Tibial nerve (tissue), 4 donors: ENCODE results near the gene CDH12. TPM values are rescaled to one million over a fixed set of nuclear protein-coding genes. Genes with fewer than 3 reads are reported as not detected.
"Not testable (repeated sequence)": the region's sequence is repeated elsewhere in the genome, so short reads cannot be mapped to it uniquely, and the experiment has no call there.

ENCODE experiments used
- DNase-seq, 2 donors: peaks; one replicate each; pipeline ENCODE4 v3.0.0-alpha.2; 2019; ENCODE audit warnings: low spot score in 2 of 2
- H3K27ac ChIP-seq, 4 donors: fragments of 200-600 bp; sonication (generic) in 3 of 4; one replicate each; pipeline ENCODE4 v1.5.1; 2017 to 2019; ENCODE audit warnings: mild to moderate bottlenecking in 1 of 4
- H3K27me3 ChIP-seq, 2 donors: fragments of 200-600 bp; sonication (generic) in 1 of 2; one replicate each; pipeline versions ENCODE4 v1.5.1 to v1.6.0; 2017 to 2019
- H3K36me3 ChIP-seq, 3 donors: fragments of 200-600 bp; sonication (generic); one replicate each; pipeline ENCODE4 v1.5.1; 2018 to 2019
- H3K4me1 ChIP-seq, 4 donors: fragments of 200-600 bp; sonication (generic) in 3 of 4; one replicate each; pipeline ENCODE4 v1.5.1; 2017 to 2019
- H3K4me3 ChIP-seq, 4 donors: fragments of 200-600 bp; sonication (generic) in 3 of 4; one replicate each; pipeline ENCODE4 v1.5.1; 2017 to 2019; ENCODE audit warnings: mild to moderate bottlenecking in 1 of 4, moderate library complexity in 1 of 4
- H3K9me3 ChIP-seq, 4 donors: fragments of 200-600 bp; sonication (generic) in 3 of 4; one replicate each; pipeline ENCODE4 v1.5.1; 2017 to 2019
- CTCF ChIP-seq, 5 experiments: fragments of 200-600 bp in 3 of 5; fragments of 450-650 bp in 2 of 5; sonication (generic) in 3 of 5; IDR thresholded peaks; one replicate each; pipeline ENCODE4 v1.5.1; 2016 to 2019; ENCODE audit warnings: antibody characterized with exemption in 5 of 5, mild to moderate bottlenecking in 3 of 5, moderate library complexity in 2 of 5
- EP300 ChIP-seq, 2 donors: sonication (generic); formaldehyde crosslinking; IDR thresholded peaks; one replicate each; pipeline ENCODE4 v1.6.1; 2017; ENCODE audit warnings: antibody characterized with exemption in 2 of 2, mild to moderate bottlenecking in 1 of 2
- POLR2A ChIP-seq, 2 donors: fragments of 450-650 bp; IDR thresholded peaks; one replicate each; pipeline ENCODE4 v1.6.1; 2017; ENCODE audit warnings: antibody characterized with exemption in 2 of 2, mild to moderate bottlenecking in 2 of 2, moderate library complexity in 2 of 2
- WGBS, 2 donors: methylation state at CpG; one replicate each; pipeline ENCODE4 v1.1.5; 2018; 5-methylcytosine and 5-hydroxymethylcytosine counted together
- total RNA-seq, 4 donors: library from RNA; depleted of rRNA; stranded (reverse); fragments of >200 nt; gene quantifications; one replicate each; pipeline ENCODE4 v1.1.0, GENCODE V29; 2016

CDH12 gene
- total RNA-seq, 4 donors from 2014 or later = 0.30 TPM; not detected in 3

- Histone ChIP-seq H3K27me3 (no peaks in the 10 kb centered on the region), H3K4me3 (no peak overlapping the region), H3K9me3 (no peaks in the 10 kb centered on the region), H3K4me1 (no peaks in the 10 kb centered on the region), H3K27ac (no peak overlapping the region), H3K36me3 (no peaks in the 10 kb centered on the region)
- WGBS, 2 donors = 82 to 85% methylated on average over 7 of the region's 7 CpGs
- DNase-seq = no peak
- no peak for TF ChIP-seq EP300 (IDR thresholded peaks at IDR 0.05)
- TF ChIP-seq CTCF (IDR thresholded peaks at IDR 0.05) = no peak
- no peak for TF ChIP-seq POLR2A (IDR thresholded peaks at IDR 0.05)
These were observed 603.9 kb downstream of the CDH12 start for GRCh38 chr5:22249209-22249729.

DNA sequence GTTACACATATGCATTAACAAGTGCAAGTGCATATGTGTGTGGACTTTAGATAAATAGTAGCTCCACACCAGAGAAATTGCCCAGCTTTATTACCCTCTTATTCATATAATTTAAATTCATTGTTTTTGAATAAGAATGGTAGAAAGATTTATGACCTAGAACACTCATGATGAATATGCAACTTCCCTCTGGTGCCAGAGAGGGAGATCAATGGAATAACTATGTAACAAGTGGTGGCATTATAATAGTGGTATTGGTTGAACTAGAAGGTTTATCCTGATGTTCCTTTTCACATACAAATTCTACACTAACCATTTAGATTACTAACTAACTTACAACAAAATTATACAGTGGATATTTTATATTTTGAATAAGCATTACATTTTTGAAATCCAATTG lies 607.4 kb downstream of the CDH12 start:
- H3K9me3 ChIP-seq = no peaks in the 10 kb centered on the region
- H3K27me3 ChIP-seq = no peaks in the 10 kb centered on the region
- H3K4me1 ChIP-seq = no peaks in the 10 kb centered on the region
- H3K4me3 ChIP-seq = no peak overlapping the region
- no peaks in the 10 kb centered on the region for H3K36me3 ChIP-seq
- H3K27ac ChIP-seq = no peak overlapping the region
- TF ChIP-seq POLR2A (IDR thresholded peaks at IDR 0.05) = no peak
- DNase-seq = no peak

DNA sequence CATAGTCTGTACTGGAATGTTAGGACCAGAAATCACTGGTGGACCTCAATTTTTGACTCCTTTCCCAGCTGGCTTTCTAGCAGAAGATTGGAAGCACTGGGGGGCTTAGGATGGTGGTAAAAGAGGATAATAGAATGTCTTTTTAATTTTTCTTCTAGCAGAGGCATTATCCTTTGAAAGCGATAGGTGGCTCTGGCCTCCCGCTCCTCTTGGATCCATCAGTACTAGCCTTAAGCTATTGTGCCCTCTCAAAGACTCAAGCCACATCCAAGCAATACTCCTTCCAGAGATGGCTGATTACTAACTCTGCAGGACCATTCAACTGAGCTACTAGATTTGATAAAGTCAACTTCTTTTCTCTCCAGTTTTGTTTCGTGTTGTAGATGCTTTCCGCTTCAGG lies 610.6 kb downstream of the CDH12 start:
- H3K4me1 ChIP-seq = no peaks in the 10 kb centered on the region

DNA sequence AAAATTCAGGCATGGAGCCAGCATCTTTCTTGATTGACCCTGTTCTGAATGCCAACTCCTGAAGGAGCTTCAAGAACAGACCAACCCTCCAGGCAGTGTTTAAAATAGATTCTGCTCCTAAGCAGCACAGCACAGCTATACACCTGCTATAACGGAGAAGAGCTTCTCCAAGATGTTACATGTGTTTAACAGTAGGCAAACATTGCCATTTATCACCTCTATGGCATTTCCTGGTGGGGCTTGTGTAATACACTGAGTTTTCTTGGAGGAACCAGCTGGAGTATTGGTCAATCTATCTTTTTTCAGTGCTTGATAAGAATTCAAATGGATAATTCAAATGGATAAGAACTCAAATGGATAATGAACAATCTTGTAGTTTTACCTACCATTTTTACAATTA lies 615.1 kb downstream of the CDH12 start:
- Histone ChIP-seq H3K27ac (no peak overlapping the region), H3K4me1 (no peaks in the 10 kb centered on the region), H3K4me3 (no peak overlapping the region), H3K27me3 (no peaks in the 10 kb centered on the region), H3K36me3 (no peaks in the 10 kb centered on the region), H3K9me3 (no peaks in the 10 kb centered on the region)
- DNase-seq = no peak
- no peak for TF ChIP-seq EP300 (IDR thresholded peaks at IDR 0.05)
- no peak for TF ChIP-seq POLR2A (IDR thresholded peaks at IDR 0.05)
- TF ChIP-seq CTCF (IDR thresholded peaks at IDR 0.05) = no peak
- 73 to 93% methylated on average over 1 of the region's 1 CpG for WGBS, 2 donors

More for the DNA sequence above, 610.6 kb downstream of the CDH12 start:
- no peak for DNase-seq
- Histone ChIP-seq H3K27me3 (no peaks in the 10 kb centered on the region), H3K27ac (no peak overlapping the region), H3K36me3 (no peaks in the 10 kb centered on the region), H3K9me3 (no peaks in the 10 kb centered on the region), H3K4me3 (no peak overlapping the region)
- TF ChIP-seq CTCF (IDR thresholded peaks at IDR 0.05) (no peak), EP300 (IDR thresholded peaks at IDR 0.05) (no peak), POLR2A (IDR thresholded peaks at IDR 0.05) (no peak)
- 81 to 85% methylated on average over 4 of the region's 4 CpGs for WGBS, 2 donors

- no peaks in the 10 kb centered on the region for H3K4me1 ChIP-seq
- H3K9me3 ChIP-seq = no peaks in the 10 kb centered on the region
- TF ChIP-seq EP300 (IDR thresholded peaks at IDR 0.05) = no peak
- TF ChIP-seq CTCF (IDR thresholded peaks at IDR 0.05) = no peak
- TF ChIP-seq POLR2A (IDR thresholded peaks at IDR 0.05) = no peak
- no peaks in the 10 kb centered on the region for H3K27me3 ChIP-seq
- WGBS, 2 donors = 86% methylated on average over 2 of the region's 2 CpGs
- H3K4me3 ChIP-seq = no peak overlapping the region
- H3K27ac ChIP-seq = no peak overlapping the region
- DNase-seq = no peak
- H3K36me3 ChIP-seq = no peaks in the 10 kb centered on the region
These were observed 626.7 kb downstream of the CDH12 start for GRCh38 chr5:22226423-22226822.

GRCh38 chr5:22223079-22223478 lies 630.1 kb downstream of the CDH12 start:
- Histone ChIP-seq H3K4me1 (no peaks in the 10 kb centered on the region), H3K9me3 (no peaks in the 10 kb centered on the region), H3K36me3 (no peaks in the 10 kb centered on the region), H3K27me3 (no peaks in the 10 kb centered on the region), H3K4me3 (no peak overlapping the region), H3K27ac (no peak overlapping the region)
- no peak for DNase-seq
- TF ChIP-seq EP300 (IDR thresholded peaks at IDR 0.05) = no peak
- TF ChIP-seq POLR2A (IDR thresholded peaks at IDR 0.05) = no peak
- no peak for TF ChIP-seq CTCF (IDR thresholded peaks at IDR 0.05)
- WGBS, 2 donors = 79 to 86% methylated on average over 3 of the region's 3 CpGs

DNA sequence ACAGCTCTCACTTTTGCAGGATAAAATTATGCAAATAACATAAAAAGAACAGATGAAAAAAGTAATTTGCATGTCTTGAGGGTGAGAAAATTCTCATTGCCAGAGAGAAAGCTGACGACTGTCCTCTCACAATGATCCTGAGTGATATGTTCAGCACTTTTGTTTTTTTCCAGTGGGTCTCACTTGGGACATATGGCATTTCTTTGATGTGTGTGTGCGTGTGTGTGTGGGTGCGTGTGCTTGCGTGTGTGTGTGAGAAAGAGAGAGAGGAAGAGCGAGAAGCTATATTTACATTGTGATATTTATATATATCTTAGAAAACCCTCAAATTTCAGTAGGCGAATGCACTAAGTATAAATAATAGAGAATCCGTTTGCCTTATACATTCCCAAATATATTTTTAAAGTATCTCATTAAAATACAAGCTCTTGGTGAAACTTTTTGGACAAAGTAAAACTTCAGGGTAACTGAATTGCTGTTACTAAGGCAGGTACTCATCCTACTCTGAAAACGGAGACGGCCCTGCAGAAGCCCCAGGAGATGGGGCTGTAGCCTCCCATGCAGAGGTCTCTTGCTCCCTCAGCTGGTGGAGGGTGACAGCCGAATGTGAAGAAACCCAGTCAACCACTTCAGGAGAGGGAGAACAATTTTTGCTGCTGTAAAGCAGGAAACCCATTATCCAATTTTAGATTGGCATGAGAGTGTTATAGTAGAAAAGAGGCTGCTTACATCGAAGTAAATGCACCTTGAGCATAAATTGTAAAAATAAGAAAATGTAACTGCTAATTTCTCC lies 639.2 kb downstream of the CDH12 start:
- not testable (repeated sequence) for H3K27ac ChIP-seq, DNase-seq, H3K27me3 ChIP-seq, H3K36me3 ChIP-seq, H3K9me3 ChIP-seq, H3K4me1 ChIP-seq, H3K4me3 ChIP-seq
- 50 to 66% methylated on average over 6 to 8 of the region's 11 CpGs for WGBS, 2 donors
